ENCODE data around the gene XPR1.

Gene XPR1

DNA sequence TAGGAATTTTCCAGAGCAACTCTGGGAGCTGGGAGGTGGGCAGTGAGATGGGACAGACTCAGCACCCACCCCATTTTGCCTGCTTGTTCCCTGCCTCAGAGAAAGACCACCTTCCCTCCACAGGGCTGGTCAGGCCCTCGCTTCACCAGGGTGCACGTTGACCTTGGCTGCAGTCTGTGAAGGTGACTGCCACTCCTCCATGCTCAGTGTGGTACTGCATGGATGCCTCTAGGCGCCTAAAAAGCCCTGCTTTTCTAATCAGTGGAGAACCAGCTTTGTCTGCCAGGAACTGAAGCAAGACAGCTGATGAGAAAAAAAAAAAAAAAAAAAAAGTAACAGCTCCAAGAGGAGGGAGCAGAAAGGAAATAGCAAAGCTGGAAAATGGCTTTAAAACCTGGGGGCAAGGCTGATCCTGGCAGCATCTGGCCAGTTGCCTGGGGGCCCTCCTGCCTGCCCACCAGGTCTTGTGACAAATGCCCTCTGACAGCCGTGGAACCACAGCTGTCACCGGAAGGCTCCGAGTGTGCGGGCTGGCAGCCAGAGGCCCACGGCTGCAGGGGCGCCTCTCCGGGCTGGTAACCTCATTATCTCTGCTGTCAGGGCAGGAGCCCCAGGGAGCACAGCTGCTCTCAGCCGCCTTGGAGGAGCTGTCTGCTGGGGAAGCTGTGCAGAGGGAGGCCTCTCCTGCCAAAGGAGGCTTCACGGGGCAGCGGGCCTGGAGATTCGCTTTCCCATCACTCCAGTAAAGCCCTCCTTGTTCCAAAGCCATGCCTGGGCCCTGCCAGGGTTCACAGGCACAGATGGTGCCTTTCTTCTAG lies 294.6 kb downstream of the XPR1 start:
- H3K4me3 ChIP-seq (ENCODE audit: low read depth, low read length), result no peak overlapping the region
- TF ChIP-seq POLR2A (IDR thresholded peaks at IDR 0.05; ENCODE audit: extremely low read depth, insufficient read length), result no peak
- TF ChIP-seq, protein P1, sequence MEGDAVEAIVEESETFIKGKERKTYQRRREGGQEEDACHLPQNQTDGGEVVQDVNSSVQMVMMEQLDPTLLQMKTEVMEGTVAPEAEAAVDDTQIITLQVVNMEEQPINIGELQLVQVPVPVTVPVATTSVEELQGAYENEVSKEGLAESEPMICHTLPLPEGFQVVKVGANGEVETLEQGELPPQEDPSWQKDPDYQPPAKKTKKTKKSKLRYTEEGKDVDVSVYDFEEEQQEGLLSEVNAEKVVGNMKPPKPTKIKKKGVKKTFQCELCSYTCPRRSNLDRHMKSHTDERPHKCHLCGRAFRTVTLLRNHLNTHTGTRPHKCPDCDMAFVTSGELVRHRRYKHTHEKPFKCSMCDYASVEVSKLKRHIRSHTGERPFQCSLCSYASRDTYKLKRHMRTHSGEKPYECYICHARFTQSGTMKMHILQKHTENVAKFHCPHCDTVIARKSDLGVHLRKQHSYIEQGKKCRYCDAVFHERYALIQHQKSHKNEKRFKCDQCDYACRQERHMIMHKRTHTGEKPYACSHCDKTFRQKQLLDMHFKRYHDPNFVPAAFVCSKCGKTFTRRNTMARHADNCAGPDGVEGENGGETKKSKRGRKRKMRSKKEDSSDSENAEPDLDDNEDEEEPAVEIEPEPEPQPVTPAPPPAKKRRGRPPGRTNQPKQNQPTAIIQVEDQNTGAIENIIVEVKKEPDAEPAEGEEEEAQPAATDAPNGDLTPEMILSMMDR (IDR thresholded peaks at IDR 0.05; ENCODE audit: low read depth, low read length), result no peak
- TF ChIP-seq MYC (IDR thresholded peaks at IDR 0.05; ENCODE audit: low read depth, low read length), result no peak
- TF ChIP-seq, protein P2, sequence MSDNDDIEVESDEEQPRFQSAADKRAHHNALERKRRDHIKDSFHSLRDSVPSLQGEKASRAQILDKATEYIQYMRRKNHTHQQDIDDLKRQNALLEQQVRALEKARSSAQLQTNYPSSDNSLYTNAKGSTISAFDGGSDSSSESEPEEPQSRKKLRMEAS (IDR thresholded peaks at IDR 0.05; ENCODE audit: low read depth, low read length), result no peak
- no peak for DNase-seq (ENCODE audit: low read depth)

DNA sequence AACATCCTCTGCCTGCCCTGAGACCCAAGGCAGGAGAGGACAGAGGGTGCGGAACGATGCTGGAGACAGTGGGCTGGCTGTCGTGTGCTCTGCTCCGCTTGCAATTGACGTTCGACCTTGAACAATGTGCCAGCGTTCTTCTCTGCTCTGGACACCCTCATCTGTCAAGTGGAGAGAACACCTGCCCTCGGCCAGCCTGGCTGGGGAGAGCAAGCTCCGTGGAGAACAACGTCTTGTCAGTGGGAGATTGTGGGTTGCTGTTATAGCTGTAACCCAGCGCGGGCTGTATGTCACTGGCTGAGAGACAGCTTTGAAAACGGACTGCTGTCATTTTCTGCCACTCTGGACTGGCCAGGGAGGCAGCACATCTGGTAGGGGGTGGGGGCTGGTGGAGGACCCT lies 295.5 kb downstream of the XPR1 start:
- H3K4me3 ChIP-seq (ENCODE audit: low read depth, low read length), result no peak overlapping the region
- TF ChIP-seq, protein P2 (IDR thresholded peaks at IDR 0.05; ENCODE audit: low read depth, low read length), result no peak
- TF ChIP-seq MYC (IDR thresholded peaks at IDR 0.05; ENCODE audit: low read depth, low read length) (no peak), POLR2A (IDR thresholded peaks at IDR 0.05; ENCODE audit: extremely low read depth, insufficient read length) (no peak)
- TF ChIP-seq, protein P1 (IDR thresholded peaks at IDR 0.05; ENCODE audit: low read depth, low read length), result no peak
- no peak for DNase-seq (ENCODE audit: low read depth)

DNA sequence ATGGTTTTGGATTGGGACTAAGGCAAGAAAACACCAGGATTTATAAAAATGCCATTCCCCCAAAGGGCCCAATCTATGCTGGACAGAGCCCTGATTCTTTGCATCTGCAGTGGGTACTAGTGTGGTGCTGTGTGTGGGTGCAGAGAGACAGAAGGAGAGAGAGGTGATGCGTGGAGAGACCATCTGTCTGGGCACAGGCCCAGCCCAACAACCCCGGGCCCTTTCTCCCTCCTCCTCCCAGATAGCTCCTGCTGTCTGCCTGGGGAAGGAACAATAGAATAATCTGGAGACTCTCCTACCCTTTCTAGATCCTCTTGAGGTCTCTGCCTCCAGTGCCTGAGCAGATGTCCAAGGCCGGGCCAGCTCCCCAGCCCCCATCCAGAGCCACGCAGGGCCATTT lies 296.0 kb downstream of the XPR1 start:
- TF ChIP-seq, protein P2 (IDR thresholded peaks at IDR 0.05; ENCODE audit: low read depth, low read length), result no peak
- no peak for TF ChIP-seq MYC (IDR thresholded peaks at IDR 0.05; ENCODE audit: low read depth, low read length)
- TF ChIP-seq, protein P1 (IDR thresholded peaks at IDR 0.05; ENCODE audit: low read depth, low read length), result no peak
- no peak for TF ChIP-seq POLR2A (IDR thresholded peaks at IDR 0.05; ENCODE audit: extremely low read depth, insufficient read length)
- H3K4me3 ChIP-seq (ENCODE audit: low read depth, low read length), result no peak overlapping the region
- DNase-seq (ENCODE audit: low read depth), result no peak

DNA sequence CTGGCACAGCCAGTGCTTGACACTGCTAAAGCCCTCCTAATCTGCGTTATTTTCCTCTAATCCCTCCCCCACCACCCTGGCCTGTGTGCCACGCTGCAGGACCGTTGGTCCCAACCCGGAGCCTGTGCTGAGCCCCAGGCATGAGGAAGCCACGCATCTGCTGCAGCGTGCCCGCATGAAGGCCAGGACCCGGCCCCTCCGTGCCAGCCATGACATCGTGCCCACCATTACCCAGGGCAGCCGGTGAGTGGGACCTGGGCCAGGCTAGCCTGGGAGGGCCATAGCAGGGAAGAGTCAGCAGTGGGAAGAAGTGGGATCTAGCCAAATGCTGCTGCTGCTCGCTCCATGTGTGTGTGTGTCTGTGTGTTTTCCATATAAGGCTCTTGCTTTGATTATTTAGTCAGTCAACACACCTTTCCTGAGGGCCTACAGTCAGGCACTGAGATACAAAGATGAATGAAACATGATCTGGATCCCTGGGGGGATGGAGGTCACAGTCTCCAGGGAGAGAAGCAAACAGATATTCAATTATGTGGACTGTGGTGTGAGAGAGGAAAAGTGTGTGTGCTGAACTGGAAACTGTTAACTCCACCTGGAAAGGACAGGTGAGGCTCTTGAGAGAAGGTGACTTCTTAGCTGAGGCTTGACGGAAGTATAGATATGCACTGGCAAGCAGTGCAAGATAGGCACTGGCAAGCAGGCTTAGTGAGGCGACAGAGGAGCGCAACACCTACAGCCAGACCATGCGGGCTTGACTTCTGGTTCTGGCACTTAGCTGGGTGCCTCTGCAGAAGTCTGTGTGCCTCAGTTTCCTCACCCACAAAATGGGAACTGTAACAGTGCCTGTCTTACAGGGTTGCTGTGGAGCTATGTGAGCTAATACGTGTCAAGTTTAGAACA lies 296.8 kb downstream of the XPR1 start:
- DNase-seq (ENCODE audit: low read depth), result no peak
- no peak overlapping the region for H3K4me3 ChIP-seq (ENCODE audit: low read depth, low read length)
- TF ChIP-seq, protein P1 (IDR thresholded peaks at IDR 0.05; ENCODE audit: low read depth, low read length), result no peak
- TF ChIP-seq, protein P2 (IDR thresholded peaks at IDR 0.05; ENCODE audit: low read depth, low read length), result no peak
- no peak for TF ChIP-seq MYC (IDR thresholded peaks at IDR 0.05; ENCODE audit: low read depth, low read length)
- TF ChIP-seq POLR2A (IDR thresholded peaks at IDR 0.05; ENCODE audit: extremely low read depth, insufficient read length), result no peak

DNA sequence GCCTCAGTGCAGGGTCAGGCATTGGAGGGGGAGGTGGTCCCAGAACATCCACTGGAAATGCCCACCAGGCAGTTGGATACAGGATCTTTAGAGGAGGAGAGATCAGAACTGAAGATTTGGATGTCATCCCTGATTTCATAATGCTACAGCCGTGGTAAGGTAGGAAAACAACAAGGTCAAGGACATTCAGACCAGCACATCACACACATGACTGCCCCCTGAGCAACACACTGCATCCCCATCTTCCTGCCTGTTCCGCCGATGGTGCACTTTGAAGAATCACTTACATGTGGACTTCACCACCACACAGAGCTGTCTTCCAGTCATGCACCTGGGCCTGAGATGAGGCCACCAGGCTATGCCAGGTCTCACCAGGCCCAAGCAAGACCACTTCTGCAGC lies 297.6 kb downstream of the XPR1 start:
- no peak overlapping the region for H3K4me3 ChIP-seq (ENCODE audit: low read depth, low read length)
- no peak for DNase-seq (ENCODE audit: low read depth)
- TF ChIP-seq MYC (IDR thresholded peaks at IDR 0.05; ENCODE audit: low read depth, low read length), result no peak
- TF ChIP-seq, protein P1 (IDR thresholded peaks at IDR 0.05; ENCODE audit: low read depth, low read length), result no peak
- TF ChIP-seq, protein P2 (IDR thresholded peaks at IDR 0.05; ENCODE audit: low read depth, low read length), result no peak
- TF ChIP-seq POLR2A (IDR thresholded peaks at IDR 0.05; ENCODE audit: extremely low read depth, insufficient read length), result no peak
